ENCODE results near the gene RARRES2.
A peak's percentile ranks its signal among the peaks of the same experiment; 100 is the strongest.

RARRES2 gene

GRCh38 chr7:150378115-150378852, 36.9 kb upstream of the RARRES2 start:
- H3K4me3 ChIP-seq (ENCODE audit: low read depth, low read length), result peak overlapping the region; percentile 72
- no peak for DNase-seq (ENCODE audit: low read depth)

GRCh38 chr7:150377635-150378034, 36.2 kb upstream of the RARRES2 start:
- no peak for DNase-seq (ENCODE audit: low read depth)
- H3K4me3 ChIP-seq (ENCODE audit: low read depth, low read length), result no peak overlapping the region

DNA sequence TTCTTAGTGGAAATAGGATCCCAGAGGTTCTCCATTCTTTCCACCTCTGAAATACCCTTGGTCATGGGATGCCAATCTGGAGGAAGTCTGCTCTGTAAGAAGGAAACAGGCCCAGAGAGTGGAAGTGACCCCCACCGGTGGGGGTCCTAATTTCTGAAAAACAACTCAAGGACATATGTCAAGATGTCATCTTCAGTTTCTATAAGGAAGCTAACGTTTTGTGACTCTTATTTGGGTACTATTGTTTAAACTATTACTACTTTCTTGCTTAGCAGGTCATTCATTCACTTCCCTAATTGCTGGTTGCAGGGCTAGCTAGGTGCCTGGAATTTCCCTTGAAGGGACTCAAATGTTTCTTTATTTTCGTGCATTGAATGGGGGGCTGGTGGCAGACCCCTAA, 35.8 kb upstream of the RARRES2 start:
- no peak overlapping the region for H3K4me3 ChIP-seq (ENCODE audit: low read depth, low read length)
- no peak for DNase-seq (ENCODE audit: low read depth)

DNA sequence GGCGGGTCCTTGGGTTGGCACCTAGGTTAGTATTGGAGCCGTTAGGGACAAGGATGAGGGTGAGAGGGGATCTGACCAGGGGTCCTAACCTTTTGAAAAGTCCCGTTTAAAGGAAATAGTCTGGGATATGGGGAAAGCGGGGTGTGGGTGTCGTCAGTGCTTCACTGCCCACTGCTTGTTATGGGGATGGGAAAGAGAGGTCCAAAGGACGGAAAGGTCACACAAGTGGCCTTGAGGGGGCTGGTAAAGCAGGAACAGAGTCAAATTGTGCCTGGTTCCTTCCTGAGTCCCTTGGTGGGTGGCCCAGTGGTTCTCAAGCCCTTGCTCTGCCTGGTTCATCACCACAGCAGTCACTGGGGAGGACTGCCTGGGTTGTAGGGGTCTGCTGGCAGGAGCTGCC, 35.1 kb upstream of the RARRES2 start:
- no peak overlapping the region for H3K4me3 ChIP-seq (ENCODE audit: low read depth, low read length)
- DNase-seq (ENCODE audit: low read depth), result no peak

DNA sequence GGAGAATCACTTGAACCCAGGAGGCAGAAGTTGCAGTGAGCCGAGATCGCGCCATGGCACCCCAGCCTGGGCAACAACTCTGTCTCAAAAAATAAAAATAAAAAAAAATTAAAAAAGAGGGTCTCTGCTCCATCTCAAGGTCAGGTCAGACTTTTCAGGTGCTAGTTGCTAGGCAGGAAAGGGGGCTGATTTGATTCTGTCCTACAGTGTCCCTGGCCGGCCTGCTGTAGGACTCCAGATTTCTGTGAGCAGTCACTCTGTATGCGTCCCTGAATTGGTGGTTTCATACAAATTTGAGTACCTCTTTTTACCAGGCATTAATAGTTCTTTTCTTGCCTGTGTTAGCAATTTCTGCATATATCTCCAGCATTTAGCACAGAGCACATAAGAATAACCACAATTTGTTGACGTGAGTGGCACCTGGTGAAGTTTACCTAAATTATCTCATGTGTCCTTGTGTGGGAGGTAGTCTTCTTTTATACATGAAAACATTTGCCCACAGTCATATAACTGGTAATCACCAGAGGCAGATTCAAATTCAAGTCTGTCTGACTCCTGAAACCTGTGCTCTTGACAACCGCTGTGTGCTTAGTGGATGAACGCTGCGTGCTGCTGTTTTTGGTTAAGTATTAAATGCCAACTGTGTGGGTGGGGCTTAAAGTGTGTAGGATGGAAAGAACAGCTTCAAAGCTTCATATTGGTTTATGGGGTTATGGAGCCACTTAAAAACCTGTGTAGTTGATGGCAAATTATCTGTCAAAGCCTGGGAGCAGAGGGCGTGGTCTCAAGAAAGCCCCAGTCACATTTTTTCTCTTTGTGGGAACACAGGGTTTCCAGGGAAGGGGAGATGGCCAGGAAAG, 34.5 kb upstream of the RARRES2 start:
- no peak overlapping the region for H3K4me3 ChIP-seq (ENCODE audit: low read depth, low read length)
- DNase-seq (ENCODE audit: low read depth), result no peak

GRCh38 chr7:150374472-150374871, 33.0 kb upstream of the RARRES2 start:
- no peak overlapping the region for H3K4me3 ChIP-seq (ENCODE audit: low read depth, low read length)
- DNase-seq (ENCODE audit: low read depth), result no peak

- no peak overlapping the region for H3K4me3 ChIP-seq (ENCODE audit: low read depth, low read length)
- DNase-seq (ENCODE audit: low read depth), result no peak
These were observed 32.6 kb upstream of the RARRES2 start for GRCh38 chr7:150374026-150374425.

- H3K4me3 ChIP-seq (ENCODE audit: low read depth, low read length), result no peak overlapping the region
- DNase-seq (ENCODE audit: low read depth), result no peak
These were observed 31.8 kb upstream of the RARRES2 start for GRCh38 chr7:150373049-150373801.

GRCh38 chr7:150372271-150373048, 31.0 kb upstream of the RARRES2 start:
- no peak overlapping the region for H3K4me3 ChIP-seq (ENCODE audit: low read depth, low read length)
- DNase-seq (ENCODE audit: low read depth), result no peak

GRCh38 chr7:150371996-150372270, 30.5 kb upstream of the RARRES2 start:
- no peak overlapping the region for H3K4me3 ChIP-seq (ENCODE audit: low read depth, low read length)
- no peak for DNase-seq (ENCODE audit: low read depth)

GRCh38 chr7:150371131-150371995, 29.9 kb upstream of the RARRES2 start:
- H3K4me3 ChIP-seq (ENCODE audit: low read depth, low read length), result no peak overlapping the region
- no peak for DNase-seq (ENCODE audit: low read depth)

DNA sequence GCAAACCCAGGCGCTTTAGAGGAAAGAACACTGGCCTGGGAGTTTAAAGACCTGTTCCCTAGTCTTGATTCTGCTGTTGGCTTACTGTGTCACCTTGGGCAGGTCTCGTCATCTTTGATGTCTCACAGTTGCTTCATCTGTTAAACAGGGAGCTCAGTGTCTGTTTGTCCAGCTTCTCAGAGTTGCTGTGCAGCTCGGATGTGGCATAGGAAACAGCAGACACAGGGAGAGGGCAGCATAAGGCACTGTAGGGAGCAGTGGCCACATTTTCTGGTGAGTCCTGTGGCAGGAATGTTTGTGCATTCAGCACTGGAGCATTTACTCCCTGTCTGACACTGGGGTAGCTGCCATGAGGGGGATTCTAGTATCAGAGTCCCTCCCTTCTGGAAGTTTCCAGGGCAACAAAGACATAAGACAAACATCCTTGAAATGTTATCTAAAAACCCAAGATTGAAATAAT, 29.2 kb upstream of the RARRES2 start:
- no peak for DNase-seq (ENCODE audit: low read depth)
- H3K4me3 ChIP-seq (ENCODE audit: low read depth, low read length), result peak overlapping the region; percentile 78

DNA sequence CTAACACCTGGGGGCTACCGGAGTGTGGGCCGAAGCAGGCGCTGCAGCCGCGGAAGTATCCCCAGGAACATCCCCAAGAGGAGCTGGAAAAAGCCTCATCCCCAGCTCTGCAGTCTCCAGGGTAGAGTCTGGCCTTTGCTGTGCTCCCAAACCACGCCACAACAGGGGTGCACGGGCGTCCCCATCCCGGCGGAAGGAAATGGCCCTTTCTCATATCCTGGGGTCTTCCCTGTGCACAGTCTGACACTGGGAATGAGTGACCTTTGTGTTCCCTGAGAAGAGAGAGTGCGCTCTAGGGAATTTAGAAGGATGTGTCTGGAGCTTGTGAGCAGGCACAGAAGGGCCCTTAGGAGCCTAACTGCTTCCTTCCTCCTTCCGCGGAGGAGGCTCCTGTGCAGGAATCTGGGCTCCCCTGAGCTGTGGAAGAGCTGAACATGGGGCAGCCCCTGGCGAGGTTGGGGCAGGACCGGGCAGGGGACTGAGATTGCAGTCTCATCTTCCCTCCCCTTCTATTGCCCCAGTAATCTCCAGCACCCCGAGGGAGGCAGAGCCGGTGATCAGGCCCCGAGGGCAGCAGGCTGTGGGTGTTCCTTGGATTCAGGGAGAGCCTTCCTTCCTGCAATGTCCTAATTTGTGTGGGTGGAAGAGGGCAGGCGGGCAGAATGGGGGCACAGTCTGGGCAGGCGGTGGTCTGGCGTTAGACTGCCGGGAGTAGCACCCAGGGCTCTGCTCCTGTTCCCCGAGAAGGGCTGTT, 28.5 kb upstream of the RARRES2 start:
- peak overlapping the region; percentile 78 for H3K4me3 ChIP-seq (ENCODE audit: low read depth, low read length)
- no peak for DNase-seq (ENCODE audit: low read depth)

DNA sequence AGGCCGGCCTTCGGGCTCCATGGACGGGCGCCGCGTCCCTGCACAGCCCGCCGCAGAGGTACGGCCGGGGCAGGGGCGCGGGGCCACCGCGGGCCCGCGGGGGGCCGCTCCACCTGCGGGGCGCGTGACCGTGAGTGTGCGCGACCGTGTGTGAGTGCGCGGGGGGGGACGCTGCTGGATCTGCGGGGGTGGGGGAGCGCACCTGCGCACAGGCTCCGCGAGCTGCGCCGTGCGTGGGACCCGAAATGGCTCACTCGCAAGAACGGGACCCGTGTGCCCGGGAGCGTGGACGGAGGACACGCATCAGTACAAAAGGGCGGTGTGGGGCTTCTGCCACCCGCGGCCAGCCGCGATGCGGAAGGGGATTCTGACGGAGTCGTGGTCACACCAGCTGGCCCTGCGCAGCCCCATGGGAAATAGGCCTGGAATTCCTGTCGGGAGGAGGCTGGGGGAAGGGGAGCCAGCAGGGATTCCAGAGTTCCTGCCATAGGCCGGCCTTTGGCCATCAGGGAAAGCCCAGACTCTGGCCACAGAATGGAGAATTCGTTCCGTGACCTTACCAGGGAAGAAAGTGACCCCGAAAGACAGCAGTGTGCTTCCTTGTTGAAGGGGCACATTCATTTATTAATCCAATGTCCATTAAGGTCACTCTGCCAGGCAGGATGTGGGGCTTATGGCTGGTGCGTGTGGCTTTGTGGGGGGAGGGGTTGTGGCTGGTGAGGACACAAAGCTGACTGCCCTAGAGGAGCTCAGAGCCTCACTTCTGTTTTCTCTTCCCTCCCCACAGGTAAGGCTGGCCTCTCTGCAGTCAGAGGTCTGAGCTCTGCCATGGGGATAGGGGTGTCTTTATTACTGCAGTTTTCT, 27.7 kb upstream of the RARRES2 start:
- DNase-seq (ENCODE audit: low read depth), result no peak
- peak overlapping the region; percentile 78 for H3K4me3 ChIP-seq (ENCODE audit: low read depth, low read length)

DNA sequence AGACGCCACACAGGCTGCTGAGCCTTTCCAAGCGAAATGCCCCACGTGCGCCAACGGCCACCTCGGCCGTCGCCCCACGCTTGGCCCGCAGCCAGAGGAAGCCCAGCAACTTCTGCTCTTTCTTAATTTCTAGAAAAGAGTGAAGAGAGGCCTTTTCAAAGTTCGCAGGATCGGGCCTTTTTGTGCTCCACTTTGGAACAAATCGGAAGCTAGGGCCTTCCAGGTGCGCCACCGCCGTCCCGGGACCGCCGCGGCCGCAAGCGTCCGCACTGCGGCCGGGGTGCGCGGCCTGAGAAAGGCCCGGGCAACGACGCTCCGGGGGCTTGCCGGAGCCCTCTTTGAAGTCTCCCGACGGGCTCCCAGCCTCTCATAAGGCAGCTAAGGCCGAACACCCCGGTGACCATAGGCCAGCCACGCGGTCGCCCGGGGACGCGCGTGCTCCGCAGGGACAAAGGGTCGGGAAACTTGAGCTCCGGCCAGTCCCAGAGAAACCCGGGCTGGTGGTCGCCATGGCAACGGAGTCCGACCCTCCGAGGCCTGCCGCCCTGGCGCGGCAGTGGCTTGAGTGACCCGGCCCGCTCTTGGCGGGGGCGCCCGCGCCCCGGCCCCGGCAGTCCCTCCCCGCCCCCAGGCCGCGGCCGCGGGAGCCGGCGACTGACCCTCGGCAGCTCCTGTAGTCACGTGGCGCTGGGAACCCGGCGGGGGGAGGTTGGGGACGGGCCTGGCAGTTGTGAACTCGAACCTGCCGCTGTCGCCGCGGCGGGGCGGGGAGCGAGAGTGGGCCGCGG, 26.9 kb upstream of the RARRES2 start, which contains the start of gene REPIN1:
Gene REPIN1 (plus strand): TSS at position 727 of the 788 bp plus-strand sequence. CDS start 890 bp downstream, outside the sequence.
- DNase-seq (ENCODE audit: low read depth), result peak; percentile 52
- peak within 1 kb of the TSS; percentile 78 for H3K4me3 ChIP-seq (ENCODE audit: low read depth, low read length)

- DNase-seq (ENCODE audit: low read depth), result no peak
- peak overlapping the region; percentile 78 for H3K4me3 ChIP-seq (ENCODE audit: low read depth, low read length)
These were observed 26.3 kb upstream of the RARRES2 start for GRCh38 chr7:150367677-150368095.
